CD14-positive monocyte (primary cell): ENCODE measurements around the gene TUBB. TPM values are rescaled to one million over a fixed set of nuclear protein-coding genes. Genes with fewer than 3 reads are reported as not detected.
A peak's percentile ranks its signal among the peaks of the same experiment; 100 is the strongest.

Experiments
- DNase-seq, 3 donors: peaks; one replicate each; pipeline ENCODE4 v3.0.0-alpha.2; 2011 to 2022
- H2AFZ ChIP-seq: 2 replicates; pipeline ENCODE4 v1.6.0; 2012; ENCODE audit warnings: mild to moderate bottlenecking, low read depth, low read length, inconsistent platforms; ENCODE audit not compliant: insufficient read depth, poor library complexity, severe bottlenecking
- H3K27ac ChIP-seq, 2 donors: 1 replicate in 1 of 2; 2 replicates in 1 of 2; pipeline ENCODE4 v1.5.1; 2012 to 2013; ENCODE audit warnings: low read length in 2 of 2, control low read depth in 1 of 2, inconsistent platforms in 1 of 2, low read depth in 1 of 2, mild to moderate bottlenecking in 1 of 2
- H3K27me3 ChIP-seq, 2 donors: one replicate each; pipeline versions ENCODE4 v1.6.0 to v1.6.1; 2011 to 2013; ENCODE audit warnings: low read length in 2 of 2; ENCODE audit not compliant: control insufficient read depth in 2 of 2, insufficient read depth in 2 of 2
- H3K36me3 ChIP-seq, 2 donors: replicated peaks in 1 of 2; 1 replicate in 1 of 2; 2 replicates in 1 of 2; pipeline versions ENCODE4 v1.5.1 to v1.6.1; 2012 to 2013; ENCODE audit warnings: low read length in 2 of 2, control low read depth in 1 of 2, inconsistent platforms in 1 of 2, mild to moderate bottlenecking in 1 of 2; ENCODE audit not compliant: insufficient read depth in 2 of 2, control insufficient read depth in 1 of 2
- H3K4me1 ChIP-seq, 2 donors: 1 replicate in 1 of 2; 2 replicates in 1 of 2; pipeline versions ENCODE4 v1.5.1 to v1.6.1; 2012 to 2013; ENCODE audit warnings: low read length in 2 of 2, control low read depth in 1 of 2, inconsistent platforms in 1 of 2, mild to moderate bottlenecking in 1 of 2, moderate library complexity in 1 of 2; ENCODE audit not compliant: insufficient read depth in 2 of 2, control insufficient read depth in 1 of 2
- H3K4me2 ChIP-seq: replicated peaks from 2 replicates; pipeline ENCODE3; 2012; ENCODE audit warnings: low read length, moderate library complexity, mild to moderate bottlenecking; ENCODE audit not compliant: poor library complexity, severe bottlenecking; ENCODE audit errors: extremely low read depth
- H3K4me3 ChIP-seq, 3 experiments: fragments of 200-600 bp in 1 of 3; sonication (generic) in 1 of 3; replicated peaks in 1 of 3; 1 replicate in 2 of 3; 2 replicates in 1 of 3; pipeline ENCODE4 v1.5.1; 2011 to 2013; ENCODE audit warnings: low read length in 3 of 3, mild to moderate bottlenecking in 3 of 3, control low read depth in 2 of 3, low read depth in 2 of 3, inconsistent platforms in 1 of 3, moderate library complexity in 1 of 3
- H3K79me2 ChIP-seq: 2 replicates; pipeline ENCODE4 v1.6.0; 2012; ENCODE audit warnings: mild to moderate bottlenecking, control low read depth, inconsistent platforms, low read length, moderate library complexity; ENCODE audit not compliant: insufficient read depth
- H3K9ac ChIP-seq: 2 replicates; pipeline ENCODE4 v1.6.0; 2017; ENCODE audit warnings: low read length, mild to moderate bottlenecking; ENCODE audit not compliant: insufficient read depth, poor library complexity, severe bottlenecking
- H3K9me3 ChIP-seq, 2 donors: replicated peaks in 1 of 2; 1 replicate in 1 of 2; 2 replicates in 1 of 2; pipeline versions ENCODE4 v1.5.1 to v1.6.1; 2012 to 2013; ENCODE audit warnings: low read length in 2 of 2, control low read depth in 1 of 2; ENCODE audit not compliant: control insufficient read depth in 1 of 2, insufficient read depth in 1 of 2
- H4K20me1 ChIP-seq: 2 replicates; pipeline ENCODE4 v1.6.0; 2012; ENCODE audit warnings: mild to moderate bottlenecking, low read length, control low read depth, moderate library complexity; ENCODE audit not compliant: insufficient read depth
- H3K27ac Mint-ChIP-seq, 7 donors: one replicate each; pipeline ENCODE4 v1.8.0; 2020; ENCODE audit warnings: mild to moderate bottlenecking in 7 of 7, mixed read lengths in 7 of 7, moderate library complexity in 6 of 7, inconsistent platforms in 2 of 7
- H3K27me3 Mint-ChIP-seq, 3 donors: one replicate each; pipeline ENCODE4 v1.8.0; 2021 to 2022; ENCODE audit warnings: low read depth in 3 of 3, mild to moderate bottlenecking in 3 of 3, mixed read lengths in 3 of 3, moderate library complexity in 3 of 3, inconsistent platforms in 1 of 3
- H3K36me3 Mint-ChIP-seq, 2 donors: one replicate each; pipeline ENCODE4 v1.8.0; 2020; ENCODE audit warnings: mixed read lengths in 2 of 2, inconsistent platforms in 1 of 2, mild to moderate bottlenecking in 1 of 2
- H3K4me1 Mint-ChIP-seq: one replicate; pipeline ENCODE4 v1.8.0; 2020; ENCODE audit warnings: mild to moderate bottlenecking, mixed read lengths
- H3K4me3 Mint-ChIP-seq, 2 donors: one replicate each; pipeline ENCODE4 v1.8.0; 2020; ENCODE audit warnings: mild to moderate bottlenecking in 2 of 2, mixed read lengths in 2 of 2, moderate library complexity in 1 of 2
- H3K9me3 Mint-ChIP-seq, 7 donors: one replicate each; pipeline ENCODE4 v1.8.0; 2020 to 2022; ENCODE audit warnings: mixed read lengths in 7 of 7, mild to moderate bottlenecking in 6 of 7, moderate library complexity in 6 of 7, inconsistent platforms in 2 of 7
- WGBS: methylation state at CpG from one replicate; pipeline ENCODE4 v1.1.5; 2013; ENCODE audit warnings: missing lambda C conversion rate; ENCODE audit not compliant: insufficient coverage; 5-methylcytosine and 5-hydroxymethylcytosine counted together
- intact Hi-C, 2 donors: fragments of 100-400 bp; cut with micrococcal nuclease; formaldehyde crosslinking; loops; one replicate each; pipeline versions ENCODE4 v1.15.0 to v1.15.1; 2023
- polyA plus RNA-seq, 3 donors: library from polyadenylated mRNA; depleted of rRNA in 1 of 3; unstranded in 2 of 3; stranded (reverse) in 1 of 3; fragments of 300-500 nt in 2 of 3; fragments of >200 nt in 1 of 3; fragmentation: Illumina TruSeq in 2 of 3; gene quantifications; 1 replicate in 2 of 3; 2 replicates in 1 of 3; pipeline ENCODE4 v1.2.3, GENCODE V29; 2012 to 2021
- TF ChIP-seq, protein P1 (sequence below): fragments of 200-600 bp; IDR thresholded peaks from one replicate; pipeline ENCODE4 v1.8.0; 2022; ENCODE audit warnings: antibody characterized with exemption, mild to moderate bottlenecking

TUBB gene
- polyA plus RNA-seq, 3 donors = 48.4 to 130 (median 57.0) TPM

DNA sequence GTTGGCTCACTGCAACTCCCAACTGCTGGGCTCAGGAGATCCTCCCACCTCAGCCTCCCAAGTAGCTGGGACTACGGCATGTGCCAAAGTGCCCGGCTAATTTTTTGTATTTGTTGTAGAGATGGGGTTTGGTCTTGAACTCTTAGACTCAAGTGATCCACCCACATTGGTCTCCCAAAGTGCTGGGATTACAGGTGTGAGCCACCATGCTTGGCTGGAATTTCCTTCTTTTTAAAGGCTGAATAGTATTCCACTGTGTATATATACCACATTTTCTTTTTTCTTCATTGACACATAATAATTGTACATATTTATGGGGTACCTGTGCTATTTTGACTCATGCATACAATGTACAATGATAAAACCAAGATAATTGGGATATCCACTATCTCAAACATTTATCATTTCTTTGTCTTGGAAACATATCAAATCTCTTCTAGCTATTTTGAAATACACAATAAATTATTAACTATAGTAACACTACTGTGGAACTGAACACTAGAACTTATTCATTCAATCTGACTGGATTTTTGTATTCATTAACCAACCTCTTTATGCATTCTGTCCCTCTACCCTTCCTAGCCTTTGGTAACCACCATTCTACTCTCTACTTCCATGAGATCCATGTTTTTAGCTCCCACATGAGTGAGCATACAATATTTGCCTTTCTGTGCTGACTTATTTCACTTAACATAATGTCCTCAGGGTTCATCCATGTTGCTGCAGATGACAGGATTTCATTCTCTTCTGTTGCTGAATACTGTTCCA is 10.9 kb upstream of the TUBB start:
- H3K36me3 ChIP-seq = peaks cover 21 to 69% of the 10 kb centered on the region in 2 donors
- H3K4me1 Mint-ChIP-seq = peaks cover 9% of the 10 kb centered on the region

DNA sequence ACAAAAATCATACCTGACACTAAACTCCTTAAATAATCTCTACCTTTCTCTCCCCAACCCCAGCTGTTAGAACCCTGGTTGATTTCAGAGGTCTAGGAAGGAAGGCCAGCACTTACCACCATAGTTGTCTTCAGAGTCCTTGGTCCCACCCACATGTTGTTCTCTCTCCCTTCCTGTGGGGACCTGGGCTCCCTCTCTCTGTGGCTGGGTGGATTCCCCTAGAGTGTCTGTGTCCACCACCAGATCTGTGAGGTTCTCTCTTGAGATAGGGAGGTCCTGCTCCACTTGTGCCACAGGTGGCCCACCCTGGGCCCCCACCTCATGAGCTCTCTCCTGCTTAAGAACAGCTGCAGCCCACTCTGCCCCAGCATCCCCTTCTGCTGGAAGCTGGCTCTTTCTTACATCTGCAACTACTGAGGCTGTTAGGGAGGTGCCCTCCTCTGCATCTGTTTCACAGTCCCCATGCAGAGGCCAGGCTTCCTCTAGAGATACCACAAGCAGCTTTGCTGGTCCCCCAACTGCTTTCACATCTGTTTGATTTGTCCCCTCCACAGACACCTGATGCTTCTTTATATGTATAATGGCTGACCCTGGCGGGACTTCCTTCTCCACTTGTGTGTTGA is 8.3 kb upstream of the TUBB start:
- H3K4me1 Mint-ChIP-seq = peaks cover 5% of the 10 kb centered on the region
- Histone ChIP-seq H3K9ac (no peak overlapping the region), H3K4me2 (no peak overlapping the region), H3K79me2 (peaks cover 20% of the 10 kb centered on the region), H3K27ac (no peak overlapping the region), H2AFZ (no peak overlapping the region), H3K4me1 (peaks cover 6 to 8% of the 10 kb centered on the region in 2 donors), H3K36me3 (peaks cover 21 to 59% of the 10 kb centered on the region in 2 donors), H3K9me3 (no peaks in the 10 kb centered on the region), H4K20me1 (no peaks in the 10 kb centered on the region), H3K27me3 (no peaks in the 10 kb centered on the region), H3K4me3 (no peak overlapping the region)
- TF ChIP-seq, protein P1, sequence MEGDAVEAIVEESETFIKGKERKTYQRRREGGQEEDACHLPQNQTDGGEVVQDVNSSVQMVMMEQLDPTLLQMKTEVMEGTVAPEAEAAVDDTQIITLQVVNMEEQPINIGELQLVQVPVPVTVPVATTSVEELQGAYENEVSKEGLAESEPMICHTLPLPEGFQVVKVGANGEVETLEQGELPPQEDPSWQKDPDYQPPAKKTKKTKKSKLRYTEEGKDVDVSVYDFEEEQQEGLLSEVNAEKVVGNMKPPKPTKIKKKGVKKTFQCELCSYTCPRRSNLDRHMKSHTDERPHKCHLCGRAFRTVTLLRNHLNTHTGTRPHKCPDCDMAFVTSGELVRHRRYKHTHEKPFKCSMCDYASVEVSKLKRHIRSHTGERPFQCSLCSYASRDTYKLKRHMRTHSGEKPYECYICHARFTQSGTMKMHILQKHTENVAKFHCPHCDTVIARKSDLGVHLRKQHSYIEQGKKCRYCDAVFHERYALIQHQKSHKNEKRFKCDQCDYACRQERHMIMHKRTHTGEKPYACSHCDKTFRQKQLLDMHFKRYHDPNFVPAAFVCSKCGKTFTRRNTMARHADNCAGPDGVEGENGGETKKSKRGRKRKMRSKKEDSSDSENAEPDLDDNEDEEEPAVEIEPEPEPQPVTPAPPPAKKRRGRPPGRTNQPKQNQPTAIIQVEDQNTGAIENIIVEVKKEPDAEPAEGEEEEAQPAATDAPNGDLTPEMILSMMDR = no peak
- H3K27me3 Mint-ChIP-seq = peaks cover 0 to 4% (median 0%) of the 10 kb centered on the region in 3 donors
- H3K36me3 Mint-ChIP-seq = peaks cover 53 to 62% of the 10 kb centered on the region in 2 donors
- peak overlapping the region in 2 of 7 donors; percentile 34 to 47 for H3K27ac Mint-ChIP-seq
- intact Hi-C loops = no loop called here
- no peak overlapping the region for H3K4me3 Mint-ChIP-seq
- no peaks in the 10 kb centered on the region for H3K9me3 Mint-ChIP-seq
- no peak for DNase-seq
- WGBS = no CpG with 5 or more reads among the region's 1 CpG

More for the DNA sequence above, 10.9 kb upstream of the TUBB start:
- no CpG with 5 or more reads among the region's 2 CpGs for WGBS
- no peak overlapping the region for H3K4me3 ChIP-seq
- DNase-seq = no peak
- no peak overlapping the region for H3K9ac ChIP-seq
- Mint-ChIP-seq H3K27me3 (peaks cover 0 to 2% (median 0%) of the 10 kb centered on the region in 3 donors), H3K4me3 (no peak overlapping the region), H3K27ac (no peak overlapping the region), H3K9me3 (no peaks in the 10 kb centered on the region), H3K36me3 (peaks cover 66 to 77% of the 10 kb centered on the region in 2 donors)
- H2AFZ ChIP-seq = no peak overlapping the region
- intact Hi-C loops = no loop called here
- H3K27me3 ChIP-seq = no peaks in the 10 kb centered on the region
- no peak overlapping the region for H3K4me2 ChIP-seq
- peaks cover 4% of the 10 kb centered on the region for H3K79me2 ChIP-seq
- H3K4me1 ChIP-seq = peaks cover 2 to 3% of the 10 kb centered on the region in 2 donors
- no peak overlapping the region for H3K27ac ChIP-seq
- no peaks in the 10 kb centered on the region for H4K20me1 ChIP-seq
- no peaks in the 10 kb centered on the region for H3K9me3 ChIP-seq
- TF ChIP-seq, protein P1 = no peak
